Mesothelial cell of epicardium (in vitro differentiated cells): Measurements from ENCODE around the gene SLC12A6. TPM values are rescaled to one million over a fixed set of nuclear protein-coding genes. Genes with fewer than 3 reads are reported as not detected.

Experiments used
- DNase-seq, 2 experiments: peaks; one replicate each; pipeline ENCODE4 v3.0.0; 2021; ENCODE audit warnings: low spot score in 2 of 2; ENCODE audit not compliant: unreplicated experiment in 2 of 2
- H3K27ac Mint-ChIP-seq: 2 replicates; pipeline ENCODE4 v1.8.0; 2021; ENCODE audit warnings: mixed read lengths
- H3K27me3 Mint-ChIP-seq: 2 replicates; pipeline ENCODE4 v1.8.0; 2021; ENCODE audit warnings: low read depth, mixed read lengths
- H3K36me3 Mint-ChIP-seq: 2 replicates; pipeline ENCODE4 v1.8.0; 2021; ENCODE audit warnings: mixed read lengths
- H3K4me1 Mint-ChIP-seq: 2 replicates; pipeline ENCODE4 v1.8.0; 2021; ENCODE audit warnings: mixed read lengths
- H3K4me3 Mint-ChIP-seq: 2 replicates; pipeline ENCODE4 v1.8.0; 2021; ENCODE audit warnings: mild to moderate bottlenecking, moderate library complexity, mixed read lengths
- H3K9me3 Mint-ChIP-seq: 2 replicates; pipeline ENCODE4 v1.8.0; 2021; ENCODE audit warnings: mixed read lengths
- total RNA-seq: library from RNA; stranded (reverse); gene quantifications from 3 replicates; pipeline ENCODE4 v1.2.1, GENCODE V29; 2021
- TF ChIP-seq, protein P1 (sequence below): fragments of 200-600 bp; sonication (generic); IDR thresholded peaks from one replicate; pipeline ENCODE4 v1.5.0; 2021; ENCODE audit warnings: antibody characterized with exemption; ENCODE audit not compliant: unreplicated experiment

Gene SLC12A6
- total RNA-seq, 1 donor from 2014 or later, result 23.7 TPM

DNA sequence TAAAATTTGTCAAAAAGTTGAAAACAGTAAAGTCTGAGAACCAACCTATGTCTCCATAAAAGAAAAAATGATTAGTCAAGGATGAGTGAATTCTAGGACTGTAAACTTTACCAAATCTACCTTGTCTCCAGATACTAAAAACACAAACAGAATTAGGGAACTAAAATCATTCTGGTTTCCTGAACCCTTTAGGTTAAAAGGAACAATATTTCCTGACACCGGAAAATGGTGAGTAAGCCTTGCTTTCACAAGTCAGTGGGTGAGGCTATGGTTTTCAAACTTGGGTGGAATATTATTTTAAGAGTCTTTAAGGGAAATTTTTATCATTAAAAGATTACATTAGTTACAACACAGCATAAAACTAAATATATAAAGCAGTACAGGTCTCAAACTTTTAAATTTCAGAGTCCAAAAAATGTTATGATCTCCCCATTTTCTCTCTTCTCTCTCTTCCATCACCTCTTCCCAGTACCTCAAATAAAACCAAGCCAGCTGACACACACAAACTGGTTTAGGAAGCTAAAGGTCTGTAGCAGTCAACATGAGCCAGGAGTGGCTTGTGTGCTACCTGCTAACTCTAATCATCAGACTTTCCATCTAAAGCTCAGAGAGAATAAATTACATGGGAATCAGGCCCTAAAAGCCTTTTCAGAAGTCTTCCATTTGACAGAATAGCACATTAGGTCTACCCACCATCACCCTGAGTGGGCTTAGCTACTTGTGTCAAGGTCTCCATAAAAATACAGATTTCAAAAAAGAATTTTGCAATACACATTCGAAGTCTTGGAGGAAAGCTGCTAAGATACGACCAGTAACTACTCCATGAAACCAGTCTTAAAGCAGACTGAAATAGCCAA lies 2.2 kb downstream of the SLC12A6 start:
- DNase-seq, result no peak
- H3K27ac Mint-ChIP-seq, result no peak overlapping the region
- peaks cover 5% of the 10 kb centered on the region for H3K36me3 Mint-ChIP-seq
- H3K27me3 Mint-ChIP-seq, result no peaks in the 10 kb centered on the region
- no peaks in the 10 kb centered on the region for H3K9me3 Mint-ChIP-seq
- no peak overlapping the region for H3K4me3 Mint-ChIP-seq
- TF ChIP-seq, protein P1, sequence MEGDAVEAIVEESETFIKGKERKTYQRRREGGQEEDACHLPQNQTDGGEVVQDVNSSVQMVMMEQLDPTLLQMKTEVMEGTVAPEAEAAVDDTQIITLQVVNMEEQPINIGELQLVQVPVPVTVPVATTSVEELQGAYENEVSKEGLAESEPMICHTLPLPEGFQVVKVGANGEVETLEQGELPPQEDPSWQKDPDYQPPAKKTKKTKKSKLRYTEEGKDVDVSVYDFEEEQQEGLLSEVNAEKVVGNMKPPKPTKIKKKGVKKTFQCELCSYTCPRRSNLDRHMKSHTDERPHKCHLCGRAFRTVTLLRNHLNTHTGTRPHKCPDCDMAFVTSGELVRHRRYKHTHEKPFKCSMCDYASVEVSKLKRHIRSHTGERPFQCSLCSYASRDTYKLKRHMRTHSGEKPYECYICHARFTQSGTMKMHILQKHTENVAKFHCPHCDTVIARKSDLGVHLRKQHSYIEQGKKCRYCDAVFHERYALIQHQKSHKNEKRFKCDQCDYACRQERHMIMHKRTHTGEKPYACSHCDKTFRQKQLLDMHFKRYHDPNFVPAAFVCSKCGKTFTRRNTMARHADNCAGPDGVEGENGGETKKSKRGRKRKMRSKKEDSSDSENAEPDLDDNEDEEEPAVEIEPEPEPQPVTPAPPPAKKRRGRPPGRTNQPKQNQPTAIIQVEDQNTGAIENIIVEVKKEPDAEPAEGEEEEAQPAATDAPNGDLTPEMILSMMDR, result no peak
- H3K4me1 Mint-ChIP-seq, result peaks cover 30% of the 10 kb centered on the region

DNA sequence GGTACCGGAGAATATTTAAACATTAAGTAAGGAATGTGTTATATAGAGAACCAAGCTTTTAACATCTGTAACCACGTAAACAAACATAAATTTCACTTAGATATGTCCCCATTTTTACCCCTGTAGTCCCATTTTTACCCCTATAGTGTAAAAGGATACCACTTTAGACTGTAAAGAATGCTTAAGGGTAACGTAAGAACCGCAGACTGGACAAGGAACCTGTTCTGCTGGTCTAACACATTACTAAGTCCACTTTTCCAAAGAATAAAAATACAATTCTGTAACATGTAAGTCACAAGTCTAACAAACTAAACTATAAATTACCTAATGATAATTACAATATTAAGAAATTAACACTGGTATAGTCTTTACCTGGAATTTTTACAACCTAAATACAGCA lies 2.9 kb downstream of the SLC12A6 start:
- no peak for DNase-seq
- no peak overlapping the region for H3K27ac Mint-ChIP-seq
- no peak overlapping the region for H3K4me3 Mint-ChIP-seq
- no peaks in the 10 kb centered on the region for H3K27me3 Mint-ChIP-seq
- H3K36me3 Mint-ChIP-seq, result no peaks in the 10 kb centered on the region
- H3K9me3 Mint-ChIP-seq, result no peaks in the 10 kb centered on the region
- H3K4me1 Mint-ChIP-seq, result peaks cover 26% of the 10 kb centered on the region
- TF ChIP-seq, protein P1, result no peak

DNA sequence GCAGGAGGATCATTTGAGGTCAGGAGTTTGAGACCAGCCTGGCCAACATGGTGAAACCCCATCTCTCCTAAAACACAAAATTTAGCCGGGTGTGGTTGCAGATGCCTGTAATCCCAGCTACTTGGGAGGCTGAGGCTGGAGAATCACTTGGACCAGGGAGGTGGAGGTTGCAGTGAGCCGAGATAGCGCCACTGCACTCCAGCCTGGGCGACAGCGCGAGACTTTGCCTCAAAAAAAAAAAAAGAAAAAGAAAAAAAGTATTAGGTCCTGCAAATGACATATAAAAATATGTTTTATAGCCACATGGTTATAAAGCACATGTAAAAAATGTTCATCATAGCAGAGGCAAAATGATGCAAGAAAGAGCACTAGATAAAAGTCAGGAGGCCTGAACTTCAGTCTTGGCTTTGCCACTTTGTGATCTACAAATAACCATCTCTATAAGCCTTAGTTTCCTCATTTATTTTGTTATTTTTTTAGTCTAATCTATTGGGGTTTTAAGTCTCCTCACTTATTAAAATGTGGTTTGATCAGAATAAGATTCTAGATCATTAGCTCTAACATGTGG lies 4.9 kb downstream of the SLC12A6 start:
- Mint-ChIP-seq H3K36me3 (no peaks in the 10 kb centered on the region), H3K4me1 (peaks cover 22% of the 10 kb centered on the region), H3K27me3 (no peaks in the 10 kb centered on the region), H3K4me3 (no peak overlapping the region), H3K9me3 (no peaks in the 10 kb centered on the region), H3K27ac (no peak overlapping the region)
- no peak for DNase-seq
- TF ChIP-seq, protein P1, result no peak

DNA sequence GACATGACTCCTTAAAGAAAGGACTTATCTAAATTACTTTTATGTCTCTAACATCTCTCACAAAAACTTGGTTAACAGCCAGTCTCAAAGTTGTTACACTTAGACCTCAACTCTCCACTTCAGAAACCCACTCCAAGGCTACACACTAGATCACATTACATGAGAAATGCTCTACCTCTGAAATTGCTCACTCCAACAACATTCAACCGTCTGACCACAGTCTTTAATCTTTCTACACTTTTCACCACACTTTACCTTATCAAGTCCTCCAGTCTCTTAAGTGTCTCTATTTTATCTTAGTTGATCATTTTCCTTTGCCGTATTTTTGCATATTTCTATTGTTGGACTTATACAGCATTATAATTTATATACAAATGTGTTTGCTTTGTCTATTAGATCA lies 5.8 kb downstream of the SLC12A6 start:
- Mint-ChIP-seq H3K4me1 (peaks cover 18% of the 10 kb centered on the region), H3K27ac (no peak overlapping the region), H3K27me3 (no peaks in the 10 kb centered on the region), H3K4me3 (no peak overlapping the region), H3K36me3 (no peaks in the 10 kb centered on the region), H3K9me3 (no peaks in the 10 kb centered on the region)
- TF ChIP-seq, protein P1, result no peak
- DNase-seq, result no peak

DNA sequence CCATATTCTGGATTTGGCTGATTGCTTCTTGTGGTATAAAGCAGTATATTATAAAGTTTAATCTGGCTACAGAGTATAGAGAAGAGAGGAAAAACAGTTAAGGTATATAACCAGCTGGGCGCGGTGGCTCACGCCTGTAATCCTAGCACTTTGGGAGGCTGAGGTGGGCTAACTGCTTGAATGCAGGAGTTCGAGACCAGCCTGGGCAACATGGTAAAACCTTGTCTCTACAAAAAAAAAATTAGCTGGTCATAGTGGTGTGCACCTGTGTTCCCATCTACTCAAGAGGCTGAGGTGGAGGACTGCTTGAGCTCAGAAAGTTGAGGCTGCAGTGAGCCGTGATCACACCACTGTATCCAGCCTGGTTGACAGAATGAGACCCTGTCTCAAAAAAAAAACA lies 7.3 kb downstream of the SLC12A6 start:
- Mint-ChIP-seq H3K4me1 (peaks cover 9% of the 10 kb centered on the region), H3K4me3 (no peak overlapping the region), H3K36me3 (no peaks in the 10 kb centered on the region)

More for the DNA sequence above, 7.3 kb downstream of the SLC12A6 start:
- H3K27me3 Mint-ChIP-seq, result no peaks in the 10 kb centered on the region
- no peaks in the 10 kb centered on the region for H3K9me3 Mint-ChIP-seq
- H3K27ac Mint-ChIP-seq, result no peak overlapping the region
- no peak for DNase-seq
- TF ChIP-seq, protein P1, result no peak
